ENCODE data around the gene TOMM20.

The TOMM20 gene

GRCh38 chr1:235160957-235161684, 32.5 kb upstream of the TOMM20 start, which contains the start of gene RBM34 (continued):
- TF ChIP-seq SCRT1 (tag by site-specific recombination; IDR thresholded peaks at IDR 0.05; ENCODE audit: borderline replicate concordance) (peak; percentile 95), ZNF24 (tag by site-specific recombination; IDR thresholded peaks at IDR 0.05) (peak; percentile 69), ZNF23 (tag by site-specific recombination; IDR thresholded peaks at IDR 0.05; ENCODE audit: borderline replicate concordance) (no peak), ZNF549 (tag by site-specific recombination; IDR thresholded peaks at IDR 0.05) (no peak), ZNF600 (tag by site-specific recombination; IDR thresholded peaks at IDR 0.05) (peak; percentile 93), ZNF16 (tag by site-specific recombination; IDR thresholded peaks at IDR 0.05; ENCODE audit: low read depth) (no peak; the same call in 1 of the 2 replicates), ZNF184 (tag by site-specific recombination; IDR thresholded peaks at IDR 0.05) (0 out of 2 replicates have a peak, but pooled peaks have one; percentile 43), ZNF621 (tag by site-specific recombination; IDR thresholded peaks at IDR 0.05) (no peak), YY1 (tag by site-specific recombination; IDR thresholded peaks at IDR 0.05) (peak; percentile 77; the same call in 1 of the 2 replicates), KLF8 (tag by site-specific recombination; IDR thresholded peaks at IDR 0.05) (peak; percentile 90), ZSCAN30 (tag by site-specific recombination; IDR thresholded peaks at IDR 0.05) (no peak; the same call in 1 of the 2 replicates), YY2 (tag by site-specific recombination; IDR thresholded peaks at IDR 0.05) (0 out of 2 replicates have a peak, but pooled peaks have one; percentile 53), ZNF513 (tag by site-specific recombination; IDR thresholded peaks at IDR 0.05) (no peak), ZNF350 (tag by site-specific recombination; IDR thresholded peaks at IDR 0.05) (no peak), HOXC10 (CRISPR knock-in tag; IDR thresholded peaks at IDR 0.05) (no peak), HOXD13 (CRISPR knock-in tag; IDR thresholded peaks at IDR 0.05; ENCODE audit: borderline replicate concordance) (0 out of 2 replicates have a peak, but pooled peaks have one; percentile 60), MEIS1 (CRISPR knock-in tag; IDR thresholded peaks at IDR 0.05; ENCODE audit: borderline replicate concordance) (no peak), ZNF670 (tag by site-specific recombination; IDR thresholded peaks at IDR 0.05; ENCODE audit: low read depth) (no peak), ZNF558 (tag by site-specific recombination; IDR thresholded peaks at IDR 0.05) (peak; percentile 32; the same call in 1 of the 2 replicates), SALL2 (tag by site-specific recombination; IDR thresholded peaks at IDR 0.05; ENCODE audit: borderline replicate concordance) (no peak), SP7 (tag by site-specific recombination; IDR thresholded peaks at IDR 0.05) (peak; percentile 89), ZIC2 (tag by site-specific recombination; IDR thresholded peaks at IDR 0.05) (no peak; the same call in 1 of the 2 replicates), ZNF692 (tag by site-specific recombination; IDR thresholded peaks at IDR 0.05) (peak; percentile 88), ZNF658 (tag by site-specific recombination; IDR thresholded peaks at IDR 0.05) (no peak), ZNF837 (tag by site-specific recombination; IDR thresholded peaks at IDR 0.05) (no peak), AEBP2 (tag by site-specific recombination; IDR thresholded peaks at IDR 0.05; ENCODE audit: borderline replicate concordance) (no peak), INSM2 (tag by site-specific recombination; IDR thresholded peaks at IDR 0.05) (peak; percentile 86), ZBTB7A (tag by site-specific recombination; IDR thresholded peaks at IDR 0.05; ENCODE audit: low read depth) (0 out of 2 replicates have a peak, but pooled peaks have one; percentile 62), ZNF202 (tag by site-specific recombination; IDR thresholded peaks at IDR 0.05; ENCODE audit: borderline replicate concordance) (no peak), ZNF596 (tag by site-specific recombination; IDR thresholded peaks at IDR 0.05) (no peak), SETDB1 (IDR thresholded peaks at IDR 0.05; ENCODE audit: insufficient read length, low read length) (no peak), ZNF169 (tag by site-specific recombination; IDR thresholded peaks at IDR 0.05) (no peak), ZNF704 (tag by site-specific recombination; IDR thresholded peaks at IDR 0.05) (no peak), ZNF394 (tag by site-specific recombination; IDR thresholded peaks at IDR 0.05; ENCODE audit: borderline replicate concordance) (peak; percentile 60)
